Activated CD4-positive, CD25-positive, alpha-beta regulatory T cell treated with anti-CD3 and anti-CD28 coated beads, Interleukin-2, amount 50 U/mL, for 16 hours (primary cell): ENCODE data around the gene SLC24A4.

ENCODE experiments used
- DNase-seq: peaks from one replicate; pipeline ENCODE4 v3.0.0-alpha.2; 2020; ENCODE audit warnings: low read depth, low spot score

The SLC24A4 gene

DNA sequence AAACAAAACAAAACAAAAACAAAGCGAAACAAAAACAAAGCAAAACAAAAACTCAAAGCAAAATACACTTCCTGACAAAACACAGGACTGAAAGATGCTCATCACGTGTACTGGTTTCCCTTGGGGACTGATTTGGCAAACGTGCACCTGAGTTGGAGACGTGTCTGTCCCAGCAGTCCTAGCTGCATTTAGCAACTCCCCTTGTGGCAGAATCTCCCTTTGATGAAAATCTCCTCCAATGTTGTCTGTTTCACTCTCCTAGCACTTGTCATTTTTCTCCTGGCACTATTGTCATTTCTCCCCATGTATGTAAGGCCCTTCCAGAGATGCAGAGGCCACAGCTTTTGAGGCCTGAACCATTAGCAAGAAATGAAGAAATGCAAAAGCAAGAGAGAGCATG, 6.8 kb upstream of the SLC24A4 start:
- DNase-seq: no peak

DNA sequence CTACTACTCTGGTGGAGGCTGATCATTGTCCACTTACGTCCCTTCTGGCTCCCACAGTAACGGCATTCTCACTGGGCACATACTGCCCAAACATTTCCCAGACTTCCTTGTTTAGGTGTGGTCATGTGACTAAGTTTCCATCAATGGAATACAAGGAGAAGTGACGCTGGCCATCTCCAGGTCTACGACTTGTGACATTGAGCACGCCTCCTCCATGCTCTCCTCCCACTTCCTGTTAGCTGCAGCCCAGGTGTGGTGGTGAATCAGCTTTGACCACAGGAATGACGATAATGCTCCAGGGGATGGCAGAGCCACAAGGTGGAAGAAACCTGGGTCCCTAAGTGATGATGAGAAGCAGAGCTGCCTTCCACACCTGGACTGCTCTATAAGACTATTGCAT, 6.0 kb upstream of the SLC24A4 start:
- no peak for DNase-seq

DNA sequence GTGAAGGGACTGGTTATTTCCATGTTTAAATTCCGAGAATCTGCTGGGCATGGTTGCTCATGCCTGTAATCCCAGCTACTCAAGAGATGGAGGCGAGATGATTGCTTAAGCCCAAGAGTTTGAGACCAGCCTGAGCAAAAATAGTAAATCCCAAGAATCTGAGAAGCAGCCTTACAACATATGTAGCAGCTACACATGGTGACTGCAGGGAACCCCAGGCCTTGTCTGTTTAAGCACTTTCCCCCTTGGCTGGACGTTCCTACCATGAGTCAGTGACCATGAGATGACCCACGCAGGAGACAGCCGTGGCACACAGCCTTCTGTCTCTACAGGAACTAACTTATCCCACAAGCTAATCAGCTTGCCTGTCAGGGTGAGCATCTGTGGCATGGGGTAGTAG, 5.5 kb upstream of the SLC24A4 start:
- no peak for DNase-seq

DNA sequence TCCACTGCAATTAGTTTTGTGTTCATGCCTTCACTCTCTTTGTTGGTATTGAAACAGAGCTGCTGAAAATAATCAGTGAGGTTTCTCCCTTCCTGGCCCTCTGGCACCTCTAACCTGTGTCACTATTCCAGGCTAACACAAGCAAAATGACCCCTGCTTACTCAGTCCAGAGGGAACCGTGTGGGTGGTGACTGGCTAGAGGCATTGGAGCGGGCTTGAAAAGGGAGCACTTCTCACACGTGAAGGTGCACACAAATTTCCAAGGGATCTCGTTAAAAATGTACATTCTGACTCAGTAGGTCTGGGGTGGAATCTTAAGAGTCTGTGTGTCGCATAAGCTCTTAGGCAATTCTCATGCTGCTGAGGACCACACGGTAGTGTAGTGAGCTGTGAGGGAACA, 1.3 kb upstream of the SLC24A4 start:
- no peak for DNase-seq

DNA sequence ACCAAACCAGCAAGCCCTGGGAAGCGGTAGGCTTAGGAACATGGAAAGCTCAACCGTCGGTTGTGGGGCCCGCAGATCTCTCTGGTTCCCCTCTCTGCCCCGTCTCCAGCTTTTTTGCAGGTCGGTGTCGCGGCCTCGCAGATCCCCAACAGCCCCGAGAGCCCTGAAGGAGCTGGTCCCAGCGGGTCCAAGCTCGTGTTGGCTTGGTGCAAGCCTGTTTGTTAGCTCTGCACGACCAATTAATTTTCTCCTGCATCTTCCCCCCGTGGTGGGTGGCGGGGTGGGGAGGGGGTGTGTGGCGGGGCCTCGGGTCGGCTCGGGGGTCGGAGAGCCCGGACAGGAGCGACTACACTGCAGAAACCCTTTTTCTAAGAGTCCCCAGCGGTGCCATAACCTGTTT, 449 bp upstream of the SLC24A4 start:
- DNase-seq: no peak

DNA sequence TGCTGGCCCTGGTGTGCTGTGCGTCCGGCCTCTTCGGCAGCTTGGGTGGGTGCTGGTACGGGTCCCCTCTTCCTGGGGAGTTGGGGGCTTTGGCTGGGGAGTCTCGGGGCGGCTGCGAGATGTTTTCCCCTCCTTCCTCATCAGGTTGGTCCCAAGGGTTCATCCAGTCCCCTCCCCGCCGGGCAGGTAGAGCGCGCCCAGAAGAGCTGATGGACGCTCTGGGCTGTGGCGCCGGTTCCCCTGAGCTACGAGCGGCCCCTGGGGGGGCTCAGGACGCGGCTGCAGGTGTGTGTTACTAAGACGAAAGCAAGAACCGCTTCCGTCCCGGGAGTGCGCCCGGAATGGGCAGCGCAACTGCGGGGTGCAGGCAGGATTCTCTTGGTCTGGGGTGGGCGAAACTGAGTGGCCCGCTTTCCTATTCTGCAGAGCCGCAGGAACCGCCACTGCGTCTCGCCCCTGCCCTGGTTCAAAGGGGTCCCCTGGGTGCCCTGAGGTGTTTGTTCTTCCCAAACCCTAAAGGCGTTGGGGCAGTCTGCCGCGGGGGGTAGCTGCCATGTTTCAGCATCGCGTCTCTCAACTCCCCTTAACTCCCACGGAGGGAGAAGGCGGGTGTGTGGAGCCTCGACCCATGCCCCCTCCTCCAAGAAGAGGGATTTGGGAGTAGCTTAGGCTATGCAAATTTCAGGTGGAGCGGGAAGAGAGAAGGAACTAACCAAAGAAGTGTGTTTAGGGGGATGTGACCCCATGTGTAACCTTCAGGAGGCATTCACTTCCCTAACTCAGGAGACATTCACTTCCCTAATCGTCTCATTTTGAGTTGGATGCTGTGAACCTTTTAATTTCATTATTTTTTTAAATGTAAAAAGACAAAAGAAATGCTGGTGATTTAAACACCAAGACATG, 1.2 kb downstream of the SLC24A4 start:
- DNase-seq: no peak

DNA sequence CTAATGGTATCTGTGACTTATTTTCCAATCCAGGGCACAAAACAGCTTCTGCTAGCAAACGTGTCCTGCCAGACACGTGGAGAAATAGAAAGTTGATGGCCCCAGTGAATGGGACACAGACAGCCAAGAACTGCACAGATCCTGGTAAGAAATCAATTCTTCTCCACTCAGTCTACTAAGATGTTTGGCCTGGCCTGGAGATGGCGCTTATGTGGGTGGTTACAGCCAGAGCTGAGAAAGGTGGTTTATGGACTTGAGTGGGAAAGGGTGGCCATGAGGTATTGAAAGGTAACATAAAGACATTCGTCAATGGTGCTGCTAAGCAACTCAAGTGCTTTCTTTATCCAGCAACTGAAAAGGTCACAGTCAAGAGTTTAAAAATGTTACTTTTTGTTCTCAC, 2.9 kb downstream of the SLC24A4 start:
- DNase-seq: no peak

DNA sequence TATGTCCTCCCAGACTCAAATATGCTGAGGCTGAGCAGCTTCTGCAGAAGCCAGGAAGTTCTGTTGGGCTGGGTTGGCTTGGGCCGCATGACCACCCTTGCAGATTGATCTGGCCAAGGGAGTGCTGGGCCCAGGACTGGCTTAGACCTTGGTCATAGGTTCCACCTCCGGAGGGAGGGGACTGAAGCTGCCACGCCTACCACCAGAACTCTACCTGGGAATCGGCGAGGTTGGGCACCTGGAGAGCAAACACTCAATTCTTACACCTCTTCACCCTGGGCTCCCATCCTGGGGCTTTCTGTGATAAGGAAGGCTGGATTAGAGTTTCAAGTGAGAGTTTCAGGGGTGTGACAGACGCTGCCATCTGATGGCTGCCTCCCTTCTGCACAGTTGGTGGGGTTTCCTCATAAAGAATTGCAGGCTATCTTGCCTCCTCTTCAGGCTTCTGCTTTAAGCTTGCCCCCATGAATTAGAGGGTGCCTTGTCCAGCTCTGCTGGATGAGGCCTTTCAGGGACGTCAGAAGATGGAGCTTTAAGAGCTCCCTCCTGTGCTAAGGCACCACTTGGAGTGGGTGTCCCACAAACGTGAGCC, 5.8 kb downstream of the SLC24A4 start:
- no peak for DNase-seq

DNA sequence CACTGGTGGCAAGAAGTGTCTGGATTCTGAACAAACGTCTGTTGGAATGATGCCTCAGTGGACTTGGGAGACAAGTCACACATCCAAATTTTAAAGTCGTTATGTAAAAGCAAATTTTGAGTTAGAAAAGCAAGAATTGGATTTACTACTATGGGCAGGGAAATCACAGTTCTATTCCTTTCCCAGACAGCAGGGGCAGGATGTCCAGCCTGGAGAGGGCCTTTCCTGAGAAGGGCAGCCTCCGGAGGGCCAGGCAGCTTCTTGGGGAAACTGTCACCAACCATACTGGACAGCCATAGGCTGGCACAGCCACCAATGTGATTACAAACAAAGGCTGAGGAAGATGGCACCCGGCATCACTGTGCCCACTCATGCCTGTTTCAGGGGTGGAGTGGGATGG, 11.1 kb downstream of the SLC24A4 start:
- no peak for DNase-seq

DNA sequence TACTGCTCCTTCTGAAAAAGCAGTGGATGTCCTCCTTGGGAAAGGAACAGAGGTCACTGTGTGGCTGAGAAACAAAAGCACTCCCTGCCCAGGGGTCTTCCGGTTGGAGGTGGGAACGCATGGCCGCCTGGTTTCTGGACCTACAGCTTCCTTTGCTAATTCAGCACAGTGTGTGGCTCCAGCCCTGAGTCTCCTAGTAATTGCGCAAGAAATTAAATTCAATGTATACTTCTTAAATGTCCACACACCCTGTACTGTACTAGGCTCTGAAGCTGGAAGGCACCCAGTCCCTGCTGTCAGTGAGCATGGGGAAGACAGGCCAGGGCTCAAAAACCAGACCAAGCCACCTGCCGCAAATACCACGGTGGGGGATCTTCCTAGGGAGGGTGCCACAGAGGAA, 13.4 kb downstream of the SLC24A4 start:
- no peak for DNase-seq

DNA sequence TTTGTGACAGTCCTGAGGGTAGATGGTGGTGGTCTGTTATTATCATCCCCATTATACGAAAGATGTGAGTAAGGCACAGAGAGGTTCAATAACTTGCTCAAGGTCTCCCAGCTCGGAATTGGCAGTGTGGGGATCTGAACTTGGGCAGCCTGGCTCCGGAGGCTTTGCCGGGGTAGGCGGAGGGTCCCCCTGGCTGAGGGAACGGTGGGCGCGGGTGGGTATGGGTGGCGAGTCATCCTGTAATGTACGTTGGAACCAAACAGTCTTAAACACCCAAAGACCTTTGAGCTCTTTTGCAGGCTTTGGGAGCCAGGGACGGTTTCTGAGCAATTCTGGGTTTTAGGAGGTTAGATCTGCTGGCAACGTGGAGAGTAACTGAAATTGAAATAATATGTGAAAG, 16.5 kb downstream of the SLC24A4 start:
- no peak for DNase-seq

DNA sequence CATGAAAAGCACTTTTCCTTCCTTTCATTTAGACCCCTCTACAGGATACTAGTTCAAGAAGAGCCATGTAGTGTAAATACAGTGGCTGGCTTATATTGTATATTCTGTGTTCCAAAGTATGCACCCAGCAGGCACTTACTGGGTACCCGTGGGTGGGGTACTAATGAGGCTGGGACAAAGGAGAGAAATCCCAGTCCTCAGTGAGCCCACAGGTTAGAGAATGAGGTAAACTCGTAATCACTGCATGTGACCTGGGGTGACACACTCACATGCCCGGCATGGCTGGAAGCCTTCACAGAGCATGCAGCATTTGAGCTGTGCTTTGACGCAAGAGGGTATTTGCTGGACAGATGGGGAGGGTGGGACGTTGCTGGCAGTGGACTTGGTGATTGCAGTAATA, 17.1 kb downstream of the SLC24A4 start:
- no peak for DNase-seq

DNA sequence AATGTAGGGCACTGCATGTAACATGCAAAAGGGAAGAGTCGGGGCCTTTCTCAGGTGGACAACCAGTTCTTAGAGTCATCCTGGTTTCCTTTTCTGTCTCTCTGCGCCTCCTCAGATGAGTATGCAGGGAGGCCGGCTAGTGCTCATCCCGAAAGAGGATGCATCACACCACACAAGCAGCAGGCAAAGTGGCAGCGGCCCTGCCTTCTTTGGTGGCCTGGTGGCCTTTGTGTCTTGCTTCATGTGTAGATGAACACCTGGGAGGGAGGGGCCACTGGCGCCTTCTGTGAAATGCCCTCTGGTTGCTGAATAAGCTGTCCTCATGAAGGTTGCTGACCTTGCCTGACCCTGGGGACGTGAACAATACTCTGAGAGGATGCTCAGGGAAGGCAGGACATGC, 18.0 kb downstream of the SLC24A4 start:
- DNase-seq: no peak

DNA sequence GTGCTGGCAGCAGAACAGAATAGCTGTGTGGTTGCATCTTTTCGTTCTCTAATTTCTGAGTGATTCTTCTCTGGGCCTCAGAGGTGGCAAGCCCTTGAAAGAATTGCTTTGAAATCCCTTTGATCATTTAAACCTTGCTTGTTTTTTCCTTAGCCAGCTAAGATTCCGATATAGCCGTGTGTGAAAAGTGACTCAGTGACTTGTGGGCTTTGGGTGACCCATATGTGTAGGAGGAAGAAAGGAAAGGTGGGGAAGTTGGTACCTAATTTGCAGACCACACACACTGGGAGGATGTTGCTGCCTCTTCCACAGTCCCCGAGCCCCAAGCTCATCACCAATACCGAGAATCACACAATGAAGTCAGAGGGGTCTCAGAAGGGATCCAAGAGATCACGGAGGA, 18.8 kb downstream of the SLC24A4 start:
- no peak for DNase-seq

DNA sequence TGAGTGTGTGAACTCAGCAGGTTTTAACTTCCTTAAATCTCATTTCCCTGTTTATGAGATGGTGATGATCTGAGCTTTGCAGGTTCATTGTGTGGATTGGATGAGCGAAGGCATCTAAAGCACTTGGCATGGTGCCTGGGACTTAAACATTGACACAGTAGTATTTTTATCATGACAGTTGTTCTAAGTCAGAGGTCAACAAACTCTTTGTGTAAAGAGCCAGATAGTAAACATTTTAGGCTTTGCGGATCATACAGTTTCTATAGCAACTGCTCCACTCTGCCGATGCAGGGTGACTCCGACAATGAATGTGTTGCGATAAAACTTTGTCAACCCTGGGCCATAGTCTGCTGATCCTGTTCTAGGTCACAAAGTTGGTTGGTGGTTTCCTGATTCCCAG, 25.2 kb downstream of the SLC24A4 start:
- no peak for DNase-seq

DNA sequence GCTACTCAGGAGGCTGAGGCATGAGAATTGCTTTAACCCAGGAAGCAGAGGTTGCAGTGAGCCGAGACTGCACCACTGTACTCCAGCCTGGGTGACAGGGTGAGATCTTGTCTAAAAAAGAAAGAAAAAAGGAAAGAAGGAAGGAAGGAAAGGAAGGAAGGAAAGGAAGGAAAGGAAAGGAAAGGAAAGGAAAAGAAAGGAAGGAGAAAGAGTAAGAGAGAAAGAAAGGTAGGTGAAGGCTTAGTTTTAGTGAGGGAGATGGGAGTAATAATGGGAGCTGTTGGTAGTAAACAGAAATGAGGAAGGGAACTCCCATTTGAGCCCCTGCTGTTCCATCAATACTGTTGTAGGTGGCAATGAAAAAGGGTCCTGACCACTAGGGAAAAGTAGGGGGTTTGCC, 28.8 kb downstream of the SLC24A4 start:
- DNase-seq: no peak

DNA sequence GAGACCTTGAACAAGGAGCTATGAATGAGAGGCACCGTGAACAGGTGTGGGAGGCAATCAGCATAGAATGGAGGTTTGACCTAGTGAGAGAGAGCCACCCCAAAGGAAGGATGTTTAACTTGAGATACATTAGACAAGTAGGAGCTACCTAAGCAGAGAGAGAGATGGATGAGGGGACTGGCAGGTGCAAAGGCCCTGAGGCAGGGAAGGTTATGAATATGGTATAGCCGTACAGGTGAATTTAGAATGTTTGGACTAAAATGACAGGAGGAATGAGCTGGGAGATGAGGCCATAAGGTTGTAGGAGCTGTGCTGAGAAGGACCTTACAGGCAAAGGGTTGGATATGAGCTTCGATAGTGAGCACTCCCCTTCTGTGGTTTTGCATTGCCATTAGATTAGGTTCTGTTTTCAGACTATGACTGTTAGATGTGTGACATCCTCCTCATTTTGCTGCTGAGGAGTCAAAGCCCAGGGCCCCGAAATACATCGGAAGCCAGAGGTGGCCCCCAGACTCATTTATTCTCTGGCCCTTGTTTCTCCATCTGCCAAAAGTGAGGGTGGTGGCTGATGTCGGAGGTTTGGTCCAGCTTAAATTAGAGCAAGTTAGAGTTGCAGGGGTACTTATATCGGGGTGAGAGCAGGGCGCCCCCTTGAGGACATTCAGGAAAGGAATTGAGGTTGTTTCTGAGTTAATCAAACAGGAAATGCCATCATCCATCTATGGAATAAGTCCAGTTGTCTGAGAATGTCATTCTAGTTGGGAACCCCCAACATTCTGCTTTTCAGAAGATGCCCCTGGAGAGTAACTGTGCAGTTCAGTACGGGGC, 29.4 kb downstream of the SLC24A4 start:
- DNase-seq: no peak

DNA sequence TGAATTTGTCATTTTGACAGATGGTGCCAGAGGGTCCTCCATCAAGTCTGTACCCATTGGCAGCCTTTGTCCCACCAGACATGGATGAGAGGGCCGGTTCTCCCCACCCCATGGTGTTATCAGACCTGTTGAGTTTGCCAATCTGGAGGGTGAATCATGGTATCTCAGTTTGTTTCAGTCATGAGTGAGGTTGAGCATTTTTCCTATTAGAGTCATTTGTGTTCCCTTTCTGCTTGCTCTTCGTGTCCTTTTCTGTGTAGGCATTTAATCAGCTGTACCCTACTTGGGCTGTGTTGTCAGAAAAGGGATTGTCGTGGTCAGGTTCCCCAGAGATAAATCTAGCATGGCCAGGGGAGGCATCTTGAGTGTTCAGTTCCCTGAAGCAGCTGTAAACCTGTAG, 30.5 kb downstream of the SLC24A4 start:
- DNase-seq: no peak

DNA sequence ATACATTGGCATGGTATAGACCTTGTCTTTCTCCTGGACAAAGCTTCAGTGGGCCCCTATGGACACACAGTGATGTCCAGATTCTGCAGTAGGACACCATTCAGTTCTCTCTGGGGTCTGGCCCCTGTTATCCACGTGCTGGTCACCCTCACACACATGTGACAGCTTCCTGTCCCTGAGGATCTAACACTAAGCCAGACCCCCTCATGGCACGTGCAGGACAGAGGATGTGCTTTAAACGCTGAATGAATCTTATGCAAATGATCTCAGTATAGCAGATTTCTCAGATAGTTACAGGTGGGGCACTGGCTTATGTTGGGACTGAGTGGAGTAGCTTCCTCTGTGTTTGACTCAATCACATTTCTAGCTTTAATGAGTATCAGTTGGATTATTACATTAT, 33.7 kb downstream of the SLC24A4 start:
- no peak for DNase-seq

DNA sequence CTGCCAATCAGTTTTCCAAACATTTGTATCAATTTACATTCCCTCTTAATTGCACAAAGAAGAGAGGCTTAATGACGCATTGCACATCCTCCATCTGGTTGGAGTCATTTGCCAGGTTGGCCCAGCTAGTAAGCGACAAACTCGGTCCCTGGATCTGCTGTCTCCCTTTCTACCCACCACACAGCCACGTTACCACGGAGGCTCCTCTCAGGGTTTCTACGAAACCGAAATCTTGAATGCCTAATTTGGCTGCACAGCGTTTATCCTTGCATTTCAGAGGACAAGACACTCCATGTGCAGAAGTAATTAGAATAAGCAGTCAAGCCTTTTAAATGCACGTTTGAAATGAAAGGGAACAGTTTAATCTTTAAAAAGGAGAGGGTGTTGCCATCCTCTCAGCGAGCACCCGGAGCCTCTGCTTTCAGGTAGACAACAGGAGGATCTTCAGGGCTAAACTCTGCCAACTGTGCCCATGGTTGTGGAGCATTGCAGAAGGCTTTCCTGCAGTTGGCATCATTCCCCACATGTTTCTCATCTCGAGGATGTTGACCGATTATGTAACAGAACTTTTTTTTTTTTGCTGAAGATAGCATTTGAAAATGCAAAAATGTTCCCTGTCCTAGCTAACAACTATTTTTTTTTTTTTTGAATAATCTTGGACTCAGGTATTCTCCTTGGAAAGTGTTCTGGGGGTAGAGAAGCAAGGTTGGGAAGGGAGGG, 37.8 kb downstream of the SLC24A4 start:
- no peak for DNase-seq

DNA sequence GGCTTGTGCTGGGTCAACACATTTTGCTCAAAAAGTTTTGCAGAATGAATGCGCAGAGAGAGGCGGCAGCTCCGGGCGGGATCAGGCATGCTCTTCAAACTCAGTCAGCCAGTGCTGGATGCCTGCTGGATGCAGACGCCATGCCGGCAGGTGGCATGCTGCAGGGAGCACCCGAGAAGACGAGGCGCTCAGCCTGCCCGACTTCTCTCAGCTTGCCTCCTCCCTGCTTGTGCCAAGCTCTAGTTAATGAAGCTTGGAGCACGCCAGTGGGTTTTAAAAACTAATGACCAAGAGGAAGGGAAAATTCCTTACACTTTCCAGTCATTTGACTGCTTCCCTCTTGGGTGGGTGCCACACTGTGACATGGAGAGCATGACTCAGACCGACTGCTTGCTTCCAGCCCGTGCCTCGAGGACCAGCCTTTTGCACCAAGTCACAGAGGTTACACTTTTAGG, 39.8 kb downstream of the SLC24A4 start:
- no peak for DNase-seq

DNA sequence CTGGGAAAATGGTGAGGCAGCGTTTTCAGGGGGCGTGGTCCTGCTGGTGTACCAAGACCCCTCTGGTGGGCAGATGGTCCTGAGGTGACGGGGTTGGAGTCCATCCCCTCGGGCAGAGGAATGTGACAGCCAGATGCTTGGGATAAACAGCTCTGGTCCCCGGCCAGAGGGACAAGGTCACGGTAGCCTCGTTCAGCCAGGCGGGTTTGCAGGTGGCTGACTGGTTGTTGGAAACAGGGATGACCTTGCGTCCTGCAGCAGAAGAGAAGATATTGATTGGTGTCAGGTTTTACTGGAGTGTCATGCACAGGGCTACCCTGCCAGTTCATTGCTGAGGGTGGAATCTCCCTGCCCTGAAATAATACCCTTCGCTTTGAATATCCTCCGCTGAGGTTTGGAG, 43.3 kb downstream of the SLC24A4 start:
- no peak for DNase-seq
